Epidermal melanocyte (primary cell): Measurements from ENCODE around the gene PAQR6.
A peak's percentile ranks its signal among the peaks of the same experiment; 100 is the strongest.

ENCODE experiments used
- DNase-seq: peaks from one replicate; pipeline ENCODE4 v3.0.0; 2011; ENCODE audit warnings: low spot score; ENCODE audit not compliant: insufficient read length

The PAQR6 gene, protein sequence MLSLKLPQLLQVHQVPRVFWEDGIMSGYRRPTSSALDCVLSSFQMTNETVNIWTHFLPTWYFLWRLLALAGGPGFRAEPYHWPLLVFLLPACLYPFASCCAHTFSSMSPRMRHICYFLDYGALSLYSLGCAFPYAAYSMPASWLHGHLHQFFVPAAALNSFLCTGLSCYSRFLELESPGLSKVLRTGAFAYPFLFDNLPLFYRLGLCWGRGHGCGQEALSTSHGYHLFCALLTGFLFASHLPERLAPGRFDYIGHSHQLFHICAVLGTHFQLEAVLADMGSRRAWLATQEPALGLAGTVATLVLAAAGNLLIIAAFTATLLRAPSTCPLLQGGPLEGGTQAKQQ

DNA sequence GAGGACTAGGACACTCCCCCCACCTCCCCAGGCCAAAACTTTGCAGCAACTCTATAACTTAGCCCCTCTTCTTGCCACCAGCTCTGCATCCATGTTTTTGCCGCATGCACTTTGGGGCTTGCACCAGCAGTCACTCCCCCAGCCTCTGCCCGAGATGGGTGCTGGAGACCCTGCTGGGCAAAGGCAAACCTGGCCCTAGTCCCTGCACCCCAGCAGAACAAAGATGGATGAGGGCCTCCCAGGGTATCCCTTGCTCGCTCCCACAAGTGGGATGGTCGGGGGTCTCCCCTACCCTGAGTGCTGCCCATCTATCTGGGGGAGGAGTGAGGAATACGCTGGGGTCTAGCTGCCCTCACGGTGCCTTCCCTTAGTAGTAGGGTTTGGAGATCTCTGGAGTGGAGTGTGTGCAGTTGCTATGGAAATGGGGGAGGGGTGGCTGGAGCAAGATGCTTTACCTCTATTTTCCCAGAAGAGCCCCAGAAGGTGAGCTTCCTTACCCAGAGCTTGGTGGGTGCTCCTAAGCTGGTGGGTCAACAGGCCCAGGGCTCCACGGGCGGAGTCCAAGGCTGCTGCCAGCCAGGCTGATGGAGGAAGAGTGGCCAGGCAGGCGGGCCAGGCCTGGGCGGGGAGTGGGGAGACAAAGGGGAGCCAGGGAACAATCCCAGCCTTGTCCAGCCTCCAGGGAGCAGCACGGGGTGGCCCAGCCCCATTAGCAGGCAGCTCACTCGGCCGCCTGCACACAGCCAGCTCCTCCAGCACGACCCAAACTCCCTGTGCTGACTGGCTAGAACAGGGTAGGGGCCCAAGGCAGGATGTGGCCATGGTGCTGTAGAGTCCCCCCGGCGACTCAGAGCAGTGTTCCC lies at the start of gene PAQR6:
Gene PAQR6 (minus strand): TSS at position 597 of the 863 bp plus-strand sequence. CDS start 1,325 bp downstream, outside the sequence.
- DNase-seq = no peak

DNA sequence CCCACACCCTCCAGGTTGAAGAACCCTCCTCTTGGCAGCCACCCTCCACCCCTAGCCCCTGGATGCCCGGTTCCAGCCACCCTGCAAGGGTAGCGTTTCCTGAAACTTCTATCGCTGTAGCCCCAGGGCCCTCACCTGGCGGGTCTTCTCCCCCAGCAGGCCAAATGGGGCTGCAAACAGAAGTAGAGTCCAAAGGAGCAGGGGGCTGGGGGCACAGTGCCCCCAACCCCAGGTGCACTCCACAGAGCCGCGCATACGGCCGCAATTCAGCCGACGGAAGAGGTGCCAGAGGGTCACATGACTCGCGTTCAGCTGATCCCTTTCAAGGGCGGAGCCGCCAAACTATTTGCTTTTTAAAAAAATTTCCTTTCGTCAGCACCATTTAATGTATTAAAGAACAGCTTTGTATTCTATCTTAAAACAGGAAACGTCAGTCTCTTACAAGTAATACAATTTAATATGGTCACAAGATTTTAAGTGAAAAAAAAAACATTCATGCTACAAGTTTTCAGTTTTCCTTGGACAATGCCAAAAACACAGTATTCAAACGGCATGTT lies 47.6 kb upstream of the PAQR6 start, which contains the start of gene GLMP:
Gene GLMP (minus strand): TSS at position 289 of the 557 bp plus-strand sequence. CDS start 34 bp downstream, at position 255.
- peak; percentile 83 for DNase-seq

DNA sequence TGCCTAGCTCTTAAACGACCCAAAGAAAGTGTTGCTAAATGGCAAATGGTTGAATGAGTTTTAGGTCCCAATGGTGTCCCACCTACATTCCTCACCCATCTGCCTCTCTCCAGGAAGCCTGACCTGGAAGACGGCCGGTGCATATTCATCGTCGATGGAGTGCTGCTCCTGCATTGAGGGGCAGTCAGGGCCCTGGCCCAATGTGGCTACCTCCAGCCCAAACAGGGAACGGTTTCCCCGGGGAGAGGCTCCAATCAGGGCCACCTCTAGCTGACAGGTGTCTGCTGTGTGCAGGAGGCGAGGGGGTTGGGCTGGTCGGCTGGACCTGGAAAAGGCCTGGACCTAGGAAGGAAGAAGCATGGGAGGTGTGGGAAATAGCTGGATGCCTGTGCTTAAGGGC lies 46.0 kb upstream of the PAQR6 start:
- no peak for DNase-seq

DNA sequence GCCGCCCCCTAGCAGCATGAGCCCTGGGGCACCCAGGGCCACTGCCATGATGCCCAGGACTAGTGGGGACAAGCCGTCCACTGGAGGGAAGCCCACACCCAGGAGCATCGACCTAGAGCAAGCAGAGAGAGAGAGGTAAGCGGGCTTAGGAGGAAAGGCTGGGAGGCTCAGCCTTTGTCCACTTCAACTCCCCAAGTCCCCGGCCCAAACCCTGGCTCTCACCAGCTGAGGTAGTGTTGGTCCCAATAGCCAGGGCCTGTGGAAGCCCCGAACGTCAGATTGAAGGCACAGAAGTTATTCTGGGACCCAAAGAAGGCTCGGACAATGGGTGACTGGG lies 45.2 kb upstream of the PAQR6 start:
- DNase-seq = no peak

DNA sequence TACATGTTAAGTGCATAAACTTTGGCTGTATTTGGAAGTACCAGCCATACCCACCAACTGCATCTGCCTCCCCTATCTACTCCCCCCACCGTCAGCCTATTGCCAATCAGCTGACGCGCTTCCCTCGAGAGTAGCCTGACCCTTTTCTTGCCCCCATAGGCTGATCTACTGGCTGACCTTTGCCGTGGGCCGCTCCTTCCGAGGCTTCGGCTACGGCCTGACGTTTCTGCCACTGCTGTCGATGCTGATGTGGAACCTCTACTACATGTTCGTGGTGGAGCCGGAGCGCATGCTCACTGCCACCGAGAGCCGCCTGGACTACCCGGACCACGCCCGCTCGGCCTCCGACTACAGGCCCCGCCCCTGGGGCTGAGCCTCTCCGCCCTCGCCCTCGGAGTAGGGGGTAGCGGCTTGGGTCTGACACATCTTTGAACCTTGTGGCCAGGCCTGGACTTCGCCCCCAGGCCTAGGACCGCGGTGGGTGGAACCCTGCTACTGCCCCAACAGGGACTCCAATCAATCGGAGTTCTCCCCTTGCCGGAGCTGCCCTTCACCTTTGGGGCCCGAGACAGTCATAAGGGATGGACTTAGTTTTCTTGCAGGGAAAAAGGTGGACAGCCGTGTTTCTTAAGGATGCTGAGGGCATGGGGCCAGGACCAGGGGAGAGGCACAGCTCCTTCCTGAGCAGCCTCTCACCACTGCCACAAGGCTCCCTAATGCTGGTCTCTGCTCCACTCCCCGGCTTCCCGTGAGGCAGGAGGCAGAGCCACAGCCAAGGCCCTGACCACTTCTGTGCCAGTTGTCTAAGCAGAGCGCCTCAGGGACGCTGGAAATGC lies 43.6 kb upstream of the PAQR6 start:
- DNase-seq = peak; percentile 42

DNA sequence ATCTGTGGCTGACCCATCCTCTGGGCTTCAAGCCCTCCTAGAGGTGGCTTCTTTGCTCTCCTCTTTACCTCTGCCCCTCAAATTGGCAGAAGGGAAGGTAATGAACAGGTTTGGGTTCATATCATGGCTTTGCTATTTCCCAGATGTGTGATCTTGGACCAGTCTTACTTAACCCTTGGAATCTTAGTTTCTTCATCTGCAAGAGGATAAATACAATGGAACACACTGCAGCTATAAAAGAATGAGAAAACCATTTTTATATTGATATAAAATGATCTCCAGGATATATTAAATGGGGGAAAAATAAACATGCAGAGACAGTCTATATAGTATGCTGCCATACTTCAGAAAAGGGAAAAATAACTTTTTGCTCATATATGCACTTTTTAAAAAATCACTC lies 42.0 kb upstream of the PAQR6 start:
- DNase-seq = no peak

DNA sequence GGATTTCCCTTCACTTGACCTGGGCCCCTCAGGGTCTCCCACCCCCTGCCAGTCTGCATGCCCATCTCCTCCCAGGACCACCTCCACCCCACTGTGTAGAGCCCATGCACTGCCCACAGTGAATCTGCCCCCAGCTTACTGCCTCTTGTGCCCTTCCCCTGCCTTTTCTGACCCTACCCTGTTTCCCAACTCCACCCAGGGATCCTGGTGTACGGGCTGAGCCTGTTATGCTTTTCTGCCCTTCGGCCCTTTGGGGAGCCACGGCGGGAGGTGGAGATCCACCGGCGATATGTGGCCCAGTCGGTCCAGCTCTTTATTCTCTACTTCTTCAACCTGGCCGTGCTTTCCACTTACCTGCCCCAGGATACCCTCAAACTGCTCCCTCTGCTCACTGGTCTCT lies 38.2 kb upstream of the PAQR6 start:
- DNase-seq = no peak

DNA sequence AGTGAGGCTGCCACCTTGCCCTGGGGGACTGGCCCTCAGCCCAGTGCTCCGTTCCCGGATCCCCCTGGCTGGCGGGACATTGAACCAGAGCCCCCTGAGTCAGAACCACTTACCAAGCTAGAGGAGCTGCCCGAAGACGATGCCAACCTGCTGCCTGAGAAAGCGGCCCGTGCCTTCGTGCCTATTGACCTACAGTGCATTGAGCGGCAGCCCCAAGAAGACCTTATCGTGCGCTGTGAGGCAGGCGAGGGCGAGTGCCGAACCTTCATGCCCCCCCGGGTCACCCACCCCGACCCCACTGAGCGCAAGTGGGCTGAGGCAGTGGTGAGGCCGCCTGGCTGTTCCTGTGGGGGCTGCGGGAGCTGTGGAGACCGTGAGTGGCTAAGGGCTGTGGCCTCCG lies 37.6 kb upstream of the PAQR6 start:
- DNase-seq = no peak

DNA sequence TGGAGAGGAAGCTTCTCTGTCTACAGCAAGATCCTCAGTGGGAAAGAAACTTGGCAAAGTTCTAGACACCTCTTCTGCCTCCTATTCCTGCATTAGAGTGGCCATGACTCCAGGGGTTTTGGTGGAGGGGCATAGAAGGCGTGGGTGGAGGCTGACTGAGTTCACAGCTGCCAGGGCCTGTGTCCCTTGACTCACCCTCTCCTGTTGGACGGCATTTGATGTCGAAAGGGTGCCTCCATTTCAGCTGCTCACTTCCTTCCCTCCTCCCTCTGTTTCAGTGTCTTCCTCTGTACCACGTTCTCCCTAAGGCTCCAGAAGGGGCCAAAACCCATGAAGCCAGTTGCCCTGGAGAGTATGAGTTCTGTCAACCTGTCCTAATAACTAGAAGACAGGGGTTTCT lies 36.9 kb upstream of the PAQR6 start:
- DNase-seq = no peak

DNA sequence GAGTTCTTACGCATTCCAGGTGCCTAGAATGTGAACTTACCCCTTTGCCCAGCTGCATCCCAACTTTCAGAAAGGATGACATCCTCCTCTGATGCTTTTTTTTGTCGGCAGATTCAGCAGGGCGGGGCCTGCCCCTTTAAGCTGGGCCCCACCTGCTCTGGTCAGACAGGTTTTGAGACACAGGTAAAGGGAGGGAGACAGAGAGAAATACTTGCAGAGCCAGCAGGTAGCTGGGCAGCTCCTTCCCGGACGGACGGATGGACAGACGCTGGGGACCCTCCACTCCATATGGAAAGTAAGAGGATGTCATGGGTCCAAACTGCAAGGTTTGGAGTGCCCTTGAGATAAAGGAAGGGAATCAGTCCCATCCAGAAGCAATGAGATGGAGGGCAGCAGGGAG lies 36.3 kb upstream of the PAQR6 start, which contains the start of gene TMEM79:
Gene TMEM79 (plus strand): TSS at position 214 of the 400 bp plus-strand sequence. CDS start 902 bp downstream, outside the sequence.
- no peak for DNase-seq

DNA sequence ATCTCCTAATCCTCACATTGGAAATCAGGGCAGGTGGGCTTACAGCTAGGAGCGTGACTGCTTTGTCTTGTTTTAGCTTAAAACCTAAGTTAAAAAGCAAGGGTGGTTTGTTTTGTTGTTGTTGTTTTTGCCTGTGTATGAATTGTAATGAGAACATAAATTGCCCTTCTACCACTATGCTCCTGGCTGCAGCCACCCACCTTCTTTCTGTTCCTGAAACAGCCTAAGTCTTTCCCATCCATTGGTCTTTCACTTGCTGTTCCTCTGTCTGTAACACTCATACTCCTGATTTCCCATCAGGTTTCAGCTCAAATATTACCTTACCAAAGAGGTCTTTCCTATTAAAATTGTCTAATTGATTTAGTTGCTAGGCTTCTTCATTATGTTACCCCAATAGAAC lies 35.7 kb upstream of the PAQR6 start:
- DNase-seq = no peak

DNA sequence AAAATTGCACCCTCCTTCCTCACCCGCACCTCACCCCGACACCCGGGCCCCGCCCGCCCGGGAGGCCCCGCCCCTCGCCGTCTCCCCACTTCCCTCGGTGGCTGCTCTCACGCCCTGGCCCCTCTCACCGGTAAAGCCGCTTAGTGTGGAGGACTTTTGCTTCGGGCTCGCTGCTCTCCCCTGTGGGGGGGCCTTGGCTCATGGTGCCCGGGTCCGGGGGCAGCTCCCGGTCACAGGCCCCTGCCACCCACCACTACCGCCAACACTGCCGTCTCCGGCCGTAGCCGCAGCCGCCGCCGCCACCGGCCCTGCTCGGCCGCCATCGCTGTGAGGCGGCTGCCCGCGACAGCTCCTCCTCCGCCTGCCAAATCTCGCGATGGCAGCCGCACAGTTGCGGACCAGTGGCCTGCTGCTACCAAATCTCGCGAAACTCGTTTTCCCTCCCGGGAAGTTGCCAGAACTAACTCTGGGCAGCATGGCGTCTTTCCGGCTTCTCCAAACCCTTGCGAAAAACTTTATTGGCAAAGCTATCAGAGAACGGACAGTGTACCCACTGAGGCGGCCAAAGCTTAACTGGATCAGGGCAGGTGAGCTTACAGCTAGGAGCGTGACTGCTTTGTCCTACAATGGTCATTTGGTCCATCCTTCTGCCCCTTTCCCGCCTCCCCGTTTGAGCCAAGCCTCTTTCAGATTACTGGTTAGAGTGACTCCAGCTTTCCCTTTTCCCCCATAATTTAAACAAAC lies 34.8 kb upstream of the PAQR6 start, which contains the start of gene SMG5:
Gene SMG5 (minus strand): TSS at position 347 of the 744 bp plus-strand sequence. CDS start 145 bp downstream, at position 202.
- peak; percentile 87 for DNase-seq

DNA sequence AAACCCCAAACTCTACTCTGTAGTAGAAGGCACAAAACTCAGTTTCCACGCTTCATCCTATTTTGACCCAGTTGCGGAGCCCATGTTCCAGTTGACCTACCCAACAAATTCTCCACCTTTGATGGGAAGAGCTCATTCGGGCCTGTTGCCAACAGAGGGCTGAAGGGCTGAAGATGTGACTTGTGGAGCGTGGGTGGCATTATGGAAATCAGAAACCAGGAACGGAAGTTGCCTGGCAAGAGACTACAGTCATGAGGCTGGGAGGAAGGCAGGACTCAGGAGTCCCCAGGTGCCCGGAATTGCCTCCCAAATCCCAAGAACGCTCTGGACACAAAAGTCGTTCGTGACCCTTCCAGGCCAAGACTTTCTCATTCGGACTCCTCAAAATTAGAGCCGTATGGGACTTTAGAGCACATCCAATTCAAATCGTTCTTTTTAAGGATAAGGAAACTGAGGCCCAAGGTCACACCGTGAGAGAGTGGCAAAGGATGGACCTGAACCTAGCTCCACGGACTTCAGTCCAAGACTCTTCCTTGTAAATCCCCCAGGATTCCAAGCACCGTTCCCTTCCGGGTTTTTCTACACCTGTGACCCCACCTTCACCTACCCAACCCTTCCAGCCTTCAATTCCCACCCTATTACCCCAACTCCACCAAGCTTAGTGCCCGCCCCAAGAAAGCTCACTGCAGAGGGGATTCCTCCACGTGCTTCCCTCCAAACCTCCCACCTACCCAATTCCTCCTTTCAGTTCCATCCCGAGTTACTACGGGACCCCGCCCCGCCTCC lies 34.0 kb upstream of the PAQR6 start:
- no peak for DNase-seq

DNA sequence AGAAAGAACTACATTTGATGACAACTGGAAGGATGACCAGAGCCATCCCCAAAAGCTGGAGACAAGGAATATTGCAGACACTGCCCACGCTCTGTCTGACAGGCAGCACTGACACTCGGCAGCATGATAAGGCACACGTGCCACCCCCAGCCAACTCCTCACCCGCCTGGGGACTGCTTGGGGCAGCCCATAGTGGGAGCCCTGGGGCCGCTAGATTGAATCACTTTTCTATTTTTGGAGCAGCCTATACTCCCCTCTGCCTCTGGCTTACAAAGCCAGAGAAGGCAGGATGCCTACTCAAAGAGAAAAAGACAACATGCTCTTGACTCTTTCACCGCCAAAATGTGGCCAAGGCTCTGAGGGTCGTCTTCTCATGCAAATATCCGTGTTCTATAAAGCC lies 33.4 kb upstream of the PAQR6 start:
- DNase-seq = no peak

DNA sequence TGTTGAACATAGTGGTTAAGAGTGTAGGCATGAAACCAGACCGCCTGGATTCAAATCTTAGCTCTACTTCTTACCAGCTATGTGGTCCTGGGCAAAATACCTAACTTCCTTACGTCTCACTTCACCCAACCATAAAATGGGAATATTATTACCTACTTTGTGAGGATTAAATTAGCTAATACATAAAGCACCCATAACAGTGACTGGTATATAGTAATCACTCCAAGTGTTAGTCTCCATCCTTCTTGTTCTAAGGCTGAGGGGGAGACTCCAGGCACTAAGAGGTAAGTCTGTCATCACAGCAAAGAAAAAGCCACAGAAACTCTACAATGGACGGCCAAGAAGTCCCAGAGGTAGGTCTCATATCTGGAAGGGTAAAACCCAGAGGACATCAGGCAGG lies 32.0 kb upstream of the PAQR6 start:
- DNase-seq = no peak

DNA sequence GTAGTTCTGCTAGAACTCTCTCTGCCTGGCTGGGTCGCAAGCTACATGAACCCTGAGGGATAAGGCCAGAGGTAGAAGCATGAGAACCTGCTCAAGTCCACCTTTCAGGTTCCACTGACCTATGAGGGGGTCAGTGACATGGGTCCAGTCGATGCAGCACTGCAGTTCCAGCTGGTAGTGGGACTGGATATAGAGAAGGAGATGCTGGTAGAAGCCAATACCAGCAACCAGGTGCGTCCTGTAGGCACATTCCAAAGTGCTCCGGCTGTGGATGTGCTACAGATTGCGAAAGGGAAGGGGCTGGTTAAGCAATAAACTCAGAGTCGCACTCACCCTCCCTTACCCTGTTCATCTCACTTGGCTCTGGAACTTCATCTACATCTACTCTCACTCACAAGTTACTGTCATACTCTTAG lies 29.1 kb upstream of the PAQR6 start:
- no peak for DNase-seq

DNA sequence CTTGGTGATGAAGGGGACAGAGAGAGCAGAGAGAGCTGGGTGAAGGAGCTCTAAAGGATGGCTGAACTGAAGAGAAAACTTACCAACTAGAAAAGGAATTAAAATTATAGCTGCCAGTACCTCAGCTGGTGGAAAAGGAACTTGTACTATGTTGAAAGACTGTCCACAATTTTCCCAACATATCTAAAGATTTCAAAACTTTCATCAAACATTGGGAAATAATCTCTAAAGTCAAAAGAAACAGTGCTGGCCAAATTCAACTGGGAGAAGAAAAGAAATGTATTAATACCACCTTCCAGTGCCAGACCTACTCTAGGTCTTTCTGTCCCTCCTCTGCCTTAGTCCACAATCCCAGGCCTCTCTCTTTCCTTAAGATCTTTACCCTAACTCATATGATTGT lies 28.7 kb upstream of the PAQR6 start:
- DNase-seq = no peak

DNA sequence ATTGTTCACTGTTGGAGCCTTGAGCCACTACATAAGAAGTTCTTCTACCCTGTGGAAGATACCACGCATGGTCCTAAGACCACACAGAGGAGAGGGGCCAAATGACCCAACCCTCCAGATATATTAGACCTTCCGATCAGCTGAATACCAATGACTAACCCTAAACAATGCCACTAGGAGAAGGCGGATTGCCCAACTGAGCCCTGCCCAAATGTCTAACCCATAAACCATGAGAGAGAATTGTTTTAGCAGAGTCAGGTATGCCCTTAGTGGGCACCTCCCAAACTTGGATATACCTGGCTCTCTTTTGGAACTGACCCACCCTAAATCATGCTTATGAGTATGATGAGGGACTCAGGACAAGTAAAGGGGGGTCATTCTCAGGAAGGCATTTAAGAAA lies 22.5 kb upstream of the PAQR6 start:
- no peak for DNase-seq

DNA sequence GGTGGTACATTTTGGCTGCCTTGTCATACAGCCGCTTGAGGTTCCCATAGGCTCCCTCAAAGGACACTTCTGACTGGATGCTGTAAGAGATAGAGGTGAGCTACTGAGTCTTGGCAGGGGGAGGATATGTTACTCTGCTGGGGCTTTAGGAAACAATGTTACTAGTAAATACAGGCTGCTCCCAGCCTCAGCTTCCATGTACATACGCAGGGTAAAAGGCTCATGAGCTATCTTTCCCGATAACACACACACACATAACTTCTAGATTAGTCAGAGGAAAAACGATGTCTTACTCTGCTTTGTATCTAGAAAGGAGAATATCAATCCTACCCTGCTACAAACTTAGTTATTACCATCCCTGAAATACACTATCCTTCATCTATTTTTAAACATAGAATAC lies 20.5 kb upstream of the PAQR6 start:
- no peak for DNase-seq

DNA sequence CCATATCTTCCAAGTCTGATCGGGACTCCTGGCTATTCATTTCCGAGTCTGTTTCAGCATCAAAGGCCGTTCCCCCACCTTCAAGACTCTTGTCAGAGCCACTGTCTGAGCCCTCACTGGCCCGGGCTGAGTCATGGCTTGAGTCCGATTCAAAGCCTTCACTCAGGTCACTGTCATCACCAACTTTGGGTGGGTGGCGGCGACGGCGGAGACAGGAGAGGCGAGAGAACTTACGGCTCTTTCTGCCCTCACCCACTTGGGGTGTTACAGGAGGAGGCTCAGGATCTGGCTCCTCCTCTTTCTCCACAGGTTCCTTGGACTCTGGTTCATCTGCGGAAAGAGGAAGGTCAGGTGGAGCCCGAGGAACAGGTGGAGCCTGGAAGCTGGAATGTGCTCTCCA lies 18.2 kb upstream of the PAQR6 start:
- no peak for DNase-seq
